Left hindlimb (tissue), 1 donor: Measurements from ENCODE around the gene KCTD3.

ENCODE experiments used
- DNase-seq: peaks from one replicate; pipeline ENCODE4 v3.0.0-alpha.2; 2018

KCTD3 gene

GRCh38 chr1:215661033-215661432 lies 93.9 kb downstream of the KCTD3 start:
- DNase-seq = no peak

- no peak for DNase-seq
These were observed 98.1 kb downstream of the KCTD3 start for GRCh38 chr1:215665215-215665614.

DNA sequence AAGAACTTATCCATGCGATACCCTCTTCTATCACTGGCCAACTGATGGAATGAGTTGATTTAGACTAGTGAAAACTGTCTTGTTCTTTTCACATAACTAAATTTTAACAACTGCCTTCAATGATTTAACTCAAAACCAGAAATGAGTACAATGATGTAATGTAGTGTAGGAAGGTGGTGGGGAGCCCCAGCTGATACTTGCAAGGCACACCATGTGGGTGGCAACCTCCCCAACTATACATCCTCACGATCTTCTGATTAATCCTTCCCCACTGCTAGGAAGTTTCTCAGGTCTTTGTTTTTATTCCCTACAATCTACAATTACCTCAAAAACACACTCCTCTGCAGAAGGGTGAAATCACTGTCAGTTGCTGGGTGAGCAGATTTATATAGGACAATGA lies 100.7 kb downstream of the KCTD3 start:
- DNase-seq = no peak

GRCh38 chr1:215669806-215670491 lies 102.8 kb downstream of the KCTD3 start:
- DNase-seq = no peak
